GM18505 (cell line): ENCODE measurements around the gene RAD51B.
"Not testable (repeated sequence)": the region's sequence is repeated elsewhere in the genome, so short reads cannot be mapped to it uniquely, and the experiment has no call there.

Experiments
- ATAC-seq: cut with Tn5 transposase; IDR thresholded peaks from one replicate; pipeline ENCODE4 v1.9.1; 2021; ENCODE audit not compliant: unreplicated experiment
- POLR2A ChIP-seq: IDR thresholded peaks from 4 replicates; pipeline ENCODE4 v1.6.1; 2011; ENCODE audit warnings: borderline replicate concordance; ENCODE audit not compliant: insufficient read depth, insufficient read length; ENCODE audit errors: extremely low read depth

Gene RAD51B

DNA sequence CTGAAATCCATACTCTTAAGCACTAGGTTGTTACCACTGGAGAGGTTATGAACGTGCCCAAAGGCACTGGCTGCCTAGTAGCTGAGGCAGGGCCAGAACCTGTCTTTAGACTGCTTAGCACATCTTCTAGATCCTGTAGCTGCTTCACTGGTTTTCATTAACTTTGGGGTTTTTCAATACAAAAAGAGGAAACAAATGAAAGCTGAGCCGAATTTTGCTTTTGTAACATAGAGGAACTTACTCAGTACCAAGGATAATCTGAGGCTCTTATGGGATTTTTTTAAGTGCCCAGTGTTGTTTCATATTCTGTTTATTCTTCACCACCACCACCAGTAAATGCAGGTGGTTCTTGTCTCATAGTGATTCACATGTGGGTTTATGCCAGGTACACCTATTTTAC is 396.1 kb downstream of the RAD51B start:
- TF ChIP-seq POLR2A, result no peak

GRCh38 chr14:68216079-68216478 is 396.5 kb downstream of the RAD51B start:
- TF ChIP-seq POLR2A, result no peak
- no peak for ATAC-seq

More for the DNA sequence above, 396.1 kb downstream of the RAD51B start:
- no peak for ATAC-seq

DNA sequence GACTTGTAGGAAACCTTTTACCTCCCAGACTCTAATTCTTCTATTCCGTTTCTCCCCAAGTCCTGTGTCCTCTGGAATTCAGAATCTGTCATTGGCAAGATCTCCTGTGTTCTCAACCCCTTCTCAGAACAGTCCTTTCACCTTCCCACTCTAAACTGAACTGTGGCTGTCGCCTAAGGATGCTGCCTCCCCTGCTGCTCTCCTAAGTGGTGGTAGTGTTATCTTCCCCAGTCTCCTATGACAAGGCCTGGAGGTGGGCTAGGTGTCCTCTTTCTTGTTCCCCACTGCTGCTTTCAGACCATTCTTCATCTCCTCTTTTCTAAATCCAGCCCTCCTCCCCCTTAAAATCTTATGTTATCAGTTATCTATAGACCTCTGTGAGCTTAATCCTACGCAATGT is 397.4 kb downstream of the RAD51B start:
- TF ChIP-seq POLR2A, result no peak

GRCh38 chr14:68217791-68218340 is 398.3 kb downstream of the RAD51B start:
- TF ChIP-seq POLR2A, result no peak
- no peak for ATAC-seq

More for the DNA sequence above, 397.4 kb downstream of the RAD51B start:
- ATAC-seq, result no peak

GRCh38 chr14:68219407-68219806 is 399.8 kb downstream of the RAD51B start:
- ATAC-seq, result no peak
- TF ChIP-seq POLR2A, result no peak

- ATAC-seq, result not testable (repeated sequence)
These were observed 401.5 kb downstream of the RAD51B start for GRCh38 chr14:68221046-68221445.

DNA sequence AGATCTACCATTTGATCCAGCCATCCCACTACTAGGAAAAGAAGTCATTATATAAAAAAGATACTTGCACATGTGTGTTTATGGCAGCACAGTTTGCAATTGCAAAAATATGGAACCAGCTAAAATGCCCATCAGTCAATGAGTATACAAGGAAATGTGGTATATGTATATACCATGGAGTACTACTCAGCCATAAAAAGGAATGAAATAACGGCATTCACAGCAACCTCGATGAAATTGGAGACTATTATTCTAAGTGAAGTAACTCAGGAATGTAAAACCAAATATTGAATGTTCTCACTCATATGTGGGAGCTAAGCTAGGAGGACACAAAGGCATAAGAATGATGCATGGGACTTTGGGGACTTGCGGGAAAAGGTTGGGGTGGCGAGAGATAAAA is 402.6 kb downstream of the RAD51B start:
- TF ChIP-seq POLR2A, result no peak
- ATAC-seq, result no peak

DNA sequence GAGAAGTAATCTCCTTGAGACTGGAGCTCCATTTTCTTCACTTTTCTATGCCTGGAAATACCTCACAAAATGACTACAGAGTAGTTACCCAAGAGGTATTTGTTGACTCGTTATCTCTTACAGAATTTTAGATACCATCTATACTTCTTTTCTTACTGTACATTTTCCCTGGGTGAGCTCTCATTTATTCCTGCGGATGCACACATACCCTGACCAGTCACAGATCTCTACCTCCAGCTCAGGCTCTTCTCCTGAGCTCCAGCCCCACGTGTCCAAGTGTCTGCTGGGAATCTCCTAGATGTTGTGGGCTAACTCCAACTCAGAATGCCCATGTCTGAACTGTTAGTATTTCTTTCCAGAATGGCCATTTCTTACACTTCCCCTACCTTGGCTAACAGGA is 403.1 kb downstream of the RAD51B start:
- ATAC-seq, result no peak
- TF ChIP-seq POLR2A, result no peak

DNA sequence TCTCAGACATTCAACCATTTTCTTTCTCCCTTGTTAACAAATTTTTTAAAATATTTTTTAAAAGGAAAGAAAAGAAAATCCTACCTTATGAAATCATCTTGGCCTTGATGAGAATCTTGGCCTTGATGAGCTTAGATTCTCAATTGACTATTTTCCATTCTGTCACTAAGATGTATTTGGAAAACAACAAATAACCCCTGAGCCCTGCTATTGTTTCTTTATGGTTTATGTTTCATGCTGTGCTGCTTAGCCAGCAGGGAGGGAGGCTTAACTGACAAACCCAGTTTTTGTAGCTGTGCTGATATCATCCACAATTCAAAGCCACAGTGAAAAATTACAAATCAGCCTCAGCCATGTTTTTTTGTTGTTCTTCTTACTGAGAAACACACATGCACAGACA is 404.1 kb downstream of the RAD51B start:
- no peak for ATAC-seq
- no peak for TF ChIP-seq POLR2A

DNA sequence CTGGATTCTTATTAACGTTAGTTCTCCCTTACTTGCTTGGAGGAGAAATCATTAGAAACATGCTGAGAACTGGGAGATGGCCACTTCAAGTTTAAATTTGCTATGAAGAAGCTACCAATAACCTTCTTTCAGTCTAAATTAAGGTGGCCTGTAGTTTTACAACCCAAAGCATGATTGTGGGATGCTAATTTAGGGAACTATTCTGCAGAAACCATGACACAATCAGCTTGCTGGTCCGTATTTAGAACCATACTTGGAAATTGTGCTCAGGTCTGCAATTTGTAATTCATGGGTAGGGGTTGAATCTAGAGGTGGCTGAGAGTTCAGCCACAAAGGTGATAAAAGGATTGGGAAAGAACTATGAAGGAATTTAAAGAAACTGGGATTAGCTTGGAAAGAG is 405.7 kb downstream of the RAD51B start:
- ATAC-seq, result no peak
- TF ChIP-seq POLR2A, result no peak

- no peak for ATAC-seq
- no peak for TF ChIP-seq POLR2A
These were observed 406.9 kb downstream of the RAD51B start for GRCh38 chr14:68226523-68226922.

DNA sequence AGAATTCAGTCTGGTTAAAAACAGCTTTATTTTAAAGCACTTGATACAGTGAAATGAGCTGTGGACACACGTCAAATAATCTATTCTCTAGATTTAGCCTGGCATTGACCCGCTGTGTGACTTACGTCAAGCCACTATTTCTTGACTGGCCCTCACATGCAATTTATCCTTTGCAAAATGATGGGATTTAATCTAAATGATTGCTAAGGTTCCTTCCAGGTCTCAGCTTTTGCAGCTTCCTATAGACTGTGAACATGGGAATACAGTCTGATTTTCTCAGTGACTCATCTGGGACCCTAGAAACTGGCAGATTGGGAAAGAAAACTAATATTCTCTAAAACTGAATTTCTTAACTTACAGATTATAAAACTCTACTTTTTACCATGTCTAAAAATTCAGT is 409.1 kb downstream of the RAD51B start:
- TF ChIP-seq POLR2A, result no peak
- ATAC-seq, result no peak

DNA sequence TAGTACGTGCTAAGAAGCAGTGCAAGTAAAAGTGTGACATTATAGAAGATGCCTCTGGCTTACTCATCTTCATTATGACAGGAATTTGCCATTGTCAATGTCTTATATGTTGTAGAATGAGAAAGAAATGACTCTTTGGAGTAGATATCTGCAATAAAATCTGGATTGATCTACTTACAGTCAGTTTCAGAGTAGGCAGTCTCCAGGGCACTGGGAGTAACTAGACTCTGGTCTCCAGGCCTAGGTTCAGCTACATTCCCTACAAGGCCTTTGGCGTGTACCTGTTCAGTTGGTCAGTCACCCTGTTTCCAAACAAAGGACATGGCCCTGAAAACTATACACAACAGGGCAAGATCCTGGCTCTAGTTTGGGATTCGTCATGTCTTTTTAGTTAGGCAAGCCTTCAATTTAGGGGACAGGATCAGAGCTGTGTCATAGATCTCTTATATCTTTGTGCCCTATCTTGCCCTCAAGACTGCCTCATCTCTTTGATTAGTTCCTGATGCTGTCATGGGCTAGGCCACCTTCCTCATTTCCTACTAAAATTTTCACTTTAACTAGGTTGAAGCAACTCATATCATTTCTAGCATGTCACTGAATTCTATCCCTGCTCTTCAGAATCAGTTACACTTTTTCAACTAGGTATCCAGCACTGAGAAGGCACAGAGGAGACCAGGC is 410.0 kb downstream of the RAD51B start:
- no peak for ATAC-seq
- no peak for TF ChIP-seq POLR2A

DNA sequence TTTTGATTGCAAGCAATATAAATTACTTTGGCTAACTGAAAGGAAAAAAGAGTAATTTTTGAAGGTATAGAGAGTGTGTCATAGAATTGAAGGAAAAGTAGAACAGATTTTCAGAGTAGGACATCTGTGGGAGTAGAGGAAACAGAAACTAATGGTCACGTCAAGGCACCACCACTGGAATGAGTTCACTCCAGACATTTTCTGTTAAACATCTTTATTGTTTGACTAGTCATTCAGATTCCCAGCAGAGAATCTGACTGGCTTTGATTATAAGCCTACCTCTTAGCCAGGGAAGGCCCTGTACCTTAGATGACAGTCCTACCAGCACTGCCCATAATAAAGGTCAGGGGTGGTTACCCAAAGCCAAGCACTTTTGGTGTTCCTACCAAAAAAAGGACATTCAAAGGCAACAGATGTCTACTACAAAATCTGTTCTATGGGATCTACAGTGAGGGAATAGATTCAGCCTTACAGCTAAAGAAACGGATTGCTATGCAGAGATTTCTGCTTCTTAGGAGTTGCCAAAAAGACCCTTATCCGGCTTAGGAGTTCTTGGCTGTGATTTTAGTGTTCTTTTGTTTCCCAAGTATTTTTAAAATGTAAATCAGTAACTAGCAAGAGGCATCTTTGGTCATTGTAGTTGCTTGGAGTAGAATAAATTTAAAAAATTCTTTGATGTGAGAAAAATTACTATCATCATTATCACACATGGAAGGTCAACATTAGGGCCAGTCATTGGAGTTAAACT is 410.8 kb downstream of the RAD51B start:
- no peak for TF ChIP-seq POLR2A
- ATAC-seq, result no peak

DNA sequence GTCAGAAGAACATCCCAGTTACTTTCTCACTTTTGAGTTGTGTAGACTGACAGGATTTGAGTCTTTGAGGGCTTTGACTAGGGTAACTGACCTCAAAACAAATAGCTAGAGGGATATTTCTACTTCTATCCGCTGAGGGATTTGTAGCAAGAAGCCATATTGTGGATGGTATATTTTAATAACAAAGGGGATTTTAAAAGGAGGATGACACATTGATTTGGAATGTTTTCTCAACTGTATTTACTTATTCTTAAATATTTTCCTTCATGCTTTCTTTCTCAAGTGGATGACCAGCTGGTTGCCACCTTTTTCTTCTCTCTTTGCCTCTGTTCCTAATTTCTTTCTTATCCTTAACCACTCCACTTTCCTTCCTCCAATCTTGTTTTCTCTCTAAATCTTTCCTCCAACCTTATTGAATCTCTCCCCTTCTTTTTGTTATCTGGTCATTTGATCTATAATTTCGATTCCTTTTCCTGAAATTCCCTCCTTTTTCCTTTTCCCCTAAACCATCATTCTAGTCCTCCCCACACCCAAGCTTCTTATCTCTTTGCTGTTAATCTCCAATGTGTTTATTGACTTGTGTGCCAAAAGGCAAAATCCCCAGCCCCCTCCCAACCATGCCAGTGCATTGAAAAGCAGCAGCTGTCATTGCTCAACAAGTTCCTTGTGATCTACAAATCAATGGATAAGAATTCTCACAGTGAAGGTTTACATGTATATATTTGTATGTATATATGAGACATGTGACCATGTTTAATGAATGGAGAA is 411.6 kb downstream of the RAD51B start:
- no peak for TF ChIP-seq POLR2A
- no peak for ATAC-seq
